ENCODE data around the gene PGAP1.

PGAP1 gene

DNA sequence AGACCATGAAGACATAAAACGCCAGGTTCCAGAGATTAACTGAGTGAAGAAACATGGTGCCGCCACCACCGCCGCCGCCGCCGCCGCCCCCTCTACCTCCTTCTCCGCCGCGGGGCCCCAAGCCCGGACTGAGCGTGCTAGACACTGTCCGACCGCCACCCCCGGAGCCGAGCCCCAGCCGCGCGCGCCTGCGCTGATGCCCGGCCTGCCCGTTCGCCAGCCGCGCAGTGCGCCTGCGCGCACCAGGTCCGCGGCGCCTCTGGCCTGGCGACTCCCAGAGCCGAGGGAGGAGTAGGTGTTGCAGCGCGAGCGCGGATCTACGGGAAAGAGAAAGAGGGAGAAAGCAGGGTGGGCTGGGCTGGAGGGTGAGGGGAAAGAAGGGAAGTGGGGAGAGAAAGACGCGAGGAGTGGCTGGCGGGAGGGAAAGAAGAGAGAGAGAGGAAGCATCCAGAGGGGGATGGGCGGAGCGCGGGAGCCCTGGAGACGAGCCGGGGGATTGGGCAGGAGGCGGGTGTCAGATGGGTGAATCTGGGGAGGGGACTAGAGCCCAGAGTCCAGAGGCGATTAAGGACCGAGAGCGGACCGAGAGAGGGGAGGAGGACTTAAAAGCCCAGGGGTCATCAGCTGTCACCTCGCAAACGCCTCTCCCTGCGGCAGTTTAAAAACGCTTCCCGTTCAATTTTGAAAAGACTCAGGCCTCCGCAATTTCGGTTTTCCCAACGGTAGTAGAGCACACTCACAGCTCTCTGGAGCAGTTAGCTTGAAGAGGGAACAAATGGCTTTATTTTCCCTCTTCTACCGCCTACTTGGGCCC is at the start of gene PGAP1:
Gene PGAP1, minus strand, starts transcription at position 146 of the 814 bp plus-strand sequence. Its CDS starts 91 bp downstream, at position 55.
- DNase-seq: peak; percentile 91 to 97

DNA sequence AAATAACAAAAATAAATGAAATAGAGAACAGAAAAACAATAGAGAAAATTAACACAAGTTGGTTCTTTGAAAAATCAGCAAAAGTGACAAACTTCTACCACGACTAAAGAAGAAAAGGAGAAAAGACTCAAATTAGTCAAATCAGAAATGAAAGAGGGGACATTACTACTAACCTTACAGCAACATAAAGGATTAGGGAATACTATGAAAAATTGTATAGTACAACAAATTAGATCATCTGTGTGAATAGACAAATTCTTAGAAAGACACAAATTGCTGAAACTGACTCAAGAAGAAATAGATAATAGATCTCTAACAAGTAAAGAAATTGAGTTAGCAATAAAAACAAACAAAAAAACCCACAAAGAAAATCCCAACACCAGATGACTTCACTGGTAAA is 48.5 kb upstream of the PGAP1 start:
- DNase-seq: no peak

DNA sequence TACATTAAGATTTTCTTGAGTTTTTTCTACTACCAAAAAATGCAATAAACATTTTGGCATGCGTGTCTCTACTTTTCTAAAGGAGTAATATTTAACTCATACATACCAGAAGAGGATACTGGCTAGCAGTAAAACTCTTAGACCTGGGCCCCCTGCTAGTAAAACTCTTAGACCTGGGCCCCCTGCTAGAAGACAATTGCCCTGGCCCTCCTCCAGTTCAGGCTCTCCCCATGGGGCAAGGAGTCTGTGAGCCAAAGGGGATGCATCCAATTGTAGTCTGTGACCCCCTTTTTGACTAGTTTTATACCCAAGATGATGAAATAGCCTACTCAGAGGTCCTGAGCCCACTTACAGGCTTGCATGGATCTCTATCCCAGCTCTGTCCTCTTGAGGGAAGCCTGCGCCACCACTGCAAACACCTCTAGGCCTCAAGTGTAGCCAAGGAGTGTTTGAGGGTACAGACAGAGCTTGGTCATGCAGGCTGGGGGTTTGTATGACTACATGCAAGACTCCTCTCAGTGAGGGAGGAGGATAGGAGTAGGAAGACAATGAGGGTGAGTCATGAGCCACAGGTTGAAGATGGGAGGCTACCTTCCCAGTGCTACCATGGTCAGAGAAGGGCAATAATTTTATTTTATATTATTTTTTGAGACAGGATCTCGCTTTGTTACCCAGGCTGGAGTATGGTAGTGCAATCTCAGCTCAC is 45.2 kb upstream of the PGAP1 start:
- no peak for DNase-seq

DNA sequence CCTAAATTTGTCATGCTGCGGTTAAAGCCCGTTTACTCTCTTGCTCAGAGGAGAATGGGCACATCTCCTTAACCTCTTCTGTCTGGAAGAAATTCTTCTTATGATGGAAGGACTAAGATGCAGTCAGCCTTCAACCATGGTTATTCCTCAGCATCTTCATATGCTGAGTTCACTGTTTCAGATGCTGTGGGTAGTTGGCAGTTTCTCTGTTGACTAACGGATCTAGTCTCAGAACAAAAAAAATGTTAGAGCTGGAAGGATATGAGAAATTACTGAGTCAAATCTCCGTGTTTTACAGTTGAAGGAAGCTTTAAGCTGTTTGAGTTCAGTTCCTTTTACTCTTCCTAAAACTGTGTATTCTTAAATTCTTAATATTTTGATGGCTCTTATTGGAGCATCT is 43.6 kb upstream of the PGAP1 start:
- DNase-seq: no peak

GRCh38 chr2:196968516-196968915 is 42.0 kb upstream of the PGAP1 start:
- DNase-seq: no peak

DNA sequence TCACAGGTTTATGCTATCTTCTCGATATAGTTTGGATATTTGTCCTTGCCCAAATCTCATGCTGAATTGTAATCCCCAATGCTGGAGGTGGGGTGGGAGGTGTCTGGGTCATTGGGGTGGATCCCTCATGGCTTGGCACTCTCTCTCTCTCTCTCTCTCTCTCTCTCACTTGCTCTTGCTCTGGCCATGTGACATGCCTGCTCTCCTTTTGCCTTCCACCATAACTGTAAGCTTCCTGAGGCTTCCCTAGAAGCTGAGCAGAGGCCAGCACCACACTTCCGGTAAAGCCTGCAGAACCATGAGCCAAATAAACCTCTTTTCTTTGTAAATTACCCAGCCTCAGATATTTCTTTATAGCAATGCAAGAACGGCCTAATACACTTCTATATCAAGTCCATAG is 41.3 kb upstream of the PGAP1 start:
- DNase-seq: no peak

DNA sequence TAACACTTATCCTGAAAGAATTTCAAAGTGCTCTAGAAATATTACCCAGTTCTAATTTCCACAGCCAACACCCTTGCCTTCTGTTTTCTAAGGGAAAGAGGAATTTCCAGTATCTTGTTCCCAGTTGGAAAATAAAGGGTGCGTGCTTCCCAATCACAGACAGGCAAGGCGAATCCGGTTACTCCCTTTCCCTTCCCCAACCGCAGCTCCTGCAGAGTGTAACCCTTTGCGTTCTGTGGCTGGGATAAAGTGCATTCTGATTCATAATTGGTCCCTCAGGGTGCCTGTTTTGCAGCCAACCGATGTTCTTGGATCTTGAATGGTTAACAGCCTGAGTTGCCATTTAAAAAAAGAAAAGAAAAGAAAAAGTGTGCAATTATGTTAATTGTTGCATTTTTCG is 40.6 kb upstream of the PGAP1 start:
- DNase-seq: peak; percentile 15 to 32

DNA sequence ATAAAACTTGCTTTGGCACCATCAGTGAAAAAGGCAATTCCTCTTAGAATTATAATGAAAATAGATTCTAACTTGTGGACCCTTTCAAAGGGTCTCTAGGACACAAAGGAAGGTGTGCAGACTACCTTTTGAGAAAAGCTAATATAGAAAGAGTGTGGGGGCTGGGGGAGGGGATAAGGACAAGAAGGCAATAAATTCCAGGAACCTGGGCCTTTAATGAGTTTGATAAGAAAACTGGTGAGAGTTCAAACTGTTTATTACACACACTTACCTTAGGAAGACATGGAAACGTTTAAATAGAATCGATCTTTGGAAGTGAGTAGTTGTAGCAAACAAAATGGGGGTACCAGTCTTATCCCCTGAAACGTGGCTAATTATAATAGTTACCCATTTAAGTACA is 39.6 kb upstream of the PGAP1 start:
- no peak for DNase-seq

DNA sequence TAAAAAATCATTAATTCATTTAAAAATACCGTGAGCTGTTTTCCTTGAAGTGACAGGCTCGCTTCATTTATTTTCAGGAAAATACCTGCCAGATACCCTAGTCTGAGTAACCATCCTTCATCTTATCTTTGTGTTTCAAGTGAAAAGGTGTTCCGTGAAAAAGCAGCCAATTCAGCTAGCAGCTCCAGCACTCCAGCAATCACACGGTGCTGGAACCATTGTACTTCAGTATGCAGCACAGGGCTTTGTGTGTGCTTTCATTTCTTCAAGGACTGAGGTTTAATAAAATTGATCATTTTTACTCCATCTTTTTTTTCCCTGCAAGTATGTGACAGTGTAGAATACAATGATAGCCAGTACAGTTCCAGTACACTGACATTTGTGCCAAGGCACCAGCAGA is 39.1 kb upstream of the PGAP1 start:
- no peak for DNase-seq

DNA sequence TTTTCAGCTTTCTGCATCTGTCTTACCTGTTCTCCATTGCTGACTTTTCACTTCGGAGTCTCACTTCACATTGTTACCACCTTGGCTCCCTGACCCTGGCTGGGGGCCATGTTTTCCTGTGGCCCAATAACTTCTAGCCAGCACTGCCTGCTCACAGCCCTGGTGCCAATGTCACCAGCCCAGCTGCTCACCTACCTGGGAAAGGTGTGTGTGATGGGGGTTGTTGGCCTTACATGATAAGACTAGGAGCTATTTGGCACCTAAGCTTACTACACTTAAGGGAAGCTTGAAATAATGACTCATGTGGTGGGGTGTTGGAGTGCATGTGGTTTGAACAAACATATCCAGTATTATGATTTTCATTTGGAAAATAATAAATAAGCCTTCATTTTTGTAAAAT is 37.5 kb upstream of the PGAP1 start:
- no peak for DNase-seq

GRCh38 chr2:196963043-196963442 is 36.5 kb upstream of the PGAP1 start:
- no peak for DNase-seq

DNA sequence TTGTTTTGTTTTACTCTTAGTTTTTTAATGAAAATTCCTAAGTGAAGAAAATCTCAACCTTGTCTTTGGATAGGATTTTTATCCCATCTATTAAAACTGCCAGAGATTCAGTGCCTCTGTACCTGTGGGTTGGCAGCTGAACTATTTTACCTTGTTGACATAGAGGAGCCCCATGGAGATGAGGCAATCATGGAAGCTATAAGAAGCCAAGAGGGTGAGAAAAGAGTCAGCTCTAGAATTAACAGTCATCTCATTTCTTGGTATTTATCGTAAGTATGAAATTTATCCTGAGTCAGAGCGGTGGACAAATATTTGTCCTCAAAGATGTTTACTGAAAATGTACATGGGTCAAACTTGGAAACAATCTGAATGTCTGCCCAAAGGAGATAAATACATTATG is 35.8 kb upstream of the PGAP1 start:
- DNase-seq: no peak

DNA sequence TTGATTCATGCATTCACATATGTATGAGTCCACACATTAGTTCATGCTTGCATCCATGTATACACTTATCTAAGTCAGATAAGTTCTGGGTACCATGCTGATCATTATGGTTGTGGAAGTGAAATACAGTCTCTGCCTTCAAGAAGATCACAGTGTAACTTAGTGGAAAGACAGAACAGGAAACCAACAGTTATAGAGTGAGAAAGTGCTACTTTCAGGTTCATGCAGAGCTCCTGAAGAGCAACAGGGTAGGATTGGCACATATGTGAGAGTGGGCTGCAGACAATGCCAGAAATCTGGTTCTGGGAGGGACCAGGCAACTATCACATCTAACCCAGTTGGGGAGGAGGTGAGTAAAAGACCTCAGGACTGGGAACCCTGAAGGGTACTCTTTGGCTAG is 35.4 kb upstream of the PGAP1 start:
- no peak for DNase-seq

DNA sequence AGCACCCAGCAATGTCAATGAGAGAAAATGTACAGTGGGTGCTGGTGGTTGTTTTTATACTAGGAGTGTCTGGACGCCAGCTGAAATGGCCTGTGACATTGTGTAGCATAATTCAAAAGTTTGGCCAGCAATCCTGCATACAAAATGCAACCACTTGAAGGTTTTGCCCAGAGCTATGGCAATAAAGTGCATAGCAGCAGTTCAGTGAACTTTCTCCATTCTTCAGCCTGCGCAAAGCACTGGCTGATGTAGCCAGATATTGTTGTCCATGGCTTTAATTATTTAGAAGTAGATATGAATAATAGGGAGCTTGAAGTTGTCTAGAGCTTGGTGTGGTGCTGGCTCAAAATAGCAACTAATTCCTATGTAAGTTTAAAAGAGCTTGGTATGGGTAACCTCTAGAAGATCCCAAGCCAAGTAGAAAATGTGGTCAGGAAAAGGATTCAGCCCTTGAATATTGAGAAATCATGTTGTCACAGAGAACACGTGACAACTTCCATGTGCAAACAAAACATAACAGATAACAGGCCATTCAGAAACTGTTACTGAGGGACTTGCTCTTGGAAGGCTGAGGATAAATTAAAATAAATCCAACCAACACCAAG is 33.3 kb upstream of the PGAP1 start:
- DNase-seq: no peak

DNA sequence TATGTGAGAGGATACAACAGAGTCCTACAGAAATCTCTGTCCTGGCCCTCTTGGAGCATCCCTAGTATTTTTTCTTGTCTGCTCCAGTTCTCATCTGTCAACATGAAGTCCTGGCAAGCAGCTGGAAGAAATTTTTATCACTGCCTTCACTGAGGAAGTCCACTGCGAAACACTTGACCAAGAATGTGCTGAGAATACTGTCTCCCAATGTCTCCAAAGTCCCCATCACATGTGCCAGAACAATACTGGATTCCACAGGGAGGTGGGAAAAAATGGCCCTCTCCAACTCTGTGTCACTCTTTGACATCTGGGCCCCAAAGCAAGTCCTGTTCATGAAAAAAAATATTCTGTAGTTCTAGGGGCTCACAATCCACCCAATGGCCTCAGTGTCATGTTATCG is 32.8 kb upstream of the PGAP1 start:
- no peak for DNase-seq

DNA sequence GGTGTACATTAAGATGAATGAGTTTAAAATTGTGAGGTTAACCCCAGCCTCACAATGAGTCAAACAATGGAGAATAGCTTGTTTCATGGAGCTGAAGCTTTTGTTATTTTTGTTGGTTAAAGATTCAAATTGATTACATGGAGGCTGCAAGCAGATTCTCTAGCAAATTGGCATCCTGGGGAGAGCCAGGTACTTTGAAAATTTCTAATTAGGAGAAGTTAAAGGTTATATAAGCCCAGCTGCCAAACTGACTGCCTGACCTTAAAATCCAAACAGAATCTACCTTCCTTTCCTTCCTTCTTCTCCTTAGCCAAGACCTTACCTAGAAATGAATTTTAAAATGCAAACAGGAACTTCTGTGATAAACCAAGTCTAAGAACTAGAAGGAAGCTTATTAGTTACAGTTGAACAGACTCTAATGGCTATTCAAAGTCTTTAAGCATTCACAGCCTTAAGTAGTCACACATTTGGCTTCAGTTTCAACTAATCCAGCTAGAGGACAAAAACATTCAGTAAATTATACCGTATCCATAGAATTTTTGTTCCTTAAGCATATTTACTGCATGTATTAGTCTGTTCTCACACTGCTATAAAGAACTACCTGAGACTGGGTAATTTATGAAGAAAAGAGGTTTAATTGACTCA is 31.5 kb upstream of the PGAP1 start:
- no peak for DNase-seq

DNA sequence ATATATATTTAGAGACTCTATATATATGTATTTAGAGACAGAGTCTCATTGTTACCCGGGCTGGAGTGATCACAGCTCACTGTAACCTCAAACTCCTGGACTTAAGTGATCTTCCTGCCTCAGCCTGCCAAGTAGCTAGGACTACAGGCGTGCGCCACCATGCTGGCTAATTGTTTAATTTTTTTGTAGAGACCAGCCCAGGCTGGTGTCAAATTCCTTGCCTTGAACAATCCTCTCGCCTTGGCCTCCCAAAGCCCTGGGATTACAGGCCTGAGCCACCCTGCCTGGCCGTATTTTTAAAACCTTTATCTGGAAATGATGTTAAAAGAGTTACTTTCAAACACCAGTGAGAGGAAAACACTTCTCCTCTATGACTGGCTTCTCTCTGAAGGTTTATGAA is 30.9 kb upstream of the PGAP1 start:
- no peak for DNase-seq

DNA sequence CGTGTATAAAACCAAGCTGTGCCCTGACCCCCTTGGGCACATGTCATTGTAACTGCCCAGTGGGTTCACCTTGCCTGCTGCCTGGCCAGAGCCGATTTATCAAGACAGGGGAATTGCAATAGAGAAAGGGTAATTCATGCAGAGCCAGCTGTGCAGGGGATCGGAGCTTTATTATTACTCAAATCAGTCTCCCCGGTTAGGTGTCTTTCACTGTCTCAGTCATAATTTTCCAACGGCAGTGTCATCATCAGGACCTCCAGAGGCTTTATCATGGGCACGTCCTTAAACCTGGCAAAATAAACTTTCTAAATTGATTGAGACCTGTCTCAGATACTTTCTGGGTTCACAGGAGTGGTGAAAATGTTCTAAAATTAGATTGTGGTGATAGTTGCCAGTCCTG is 29.6 kb upstream of the PGAP1 start:
- DNase-seq: no peak

GRCh38 chr2:196955036-196955435 is 28.5 kb upstream of the PGAP1 start:
- DNase-seq: peak in 1 of 2 experiments; percentile 32

- peak; percentile 91 to 98 for DNase-seq
These were observed 27.5 kb upstream of the PGAP1 start for GRCh38 chr2:196954001-196954400.

DNA sequence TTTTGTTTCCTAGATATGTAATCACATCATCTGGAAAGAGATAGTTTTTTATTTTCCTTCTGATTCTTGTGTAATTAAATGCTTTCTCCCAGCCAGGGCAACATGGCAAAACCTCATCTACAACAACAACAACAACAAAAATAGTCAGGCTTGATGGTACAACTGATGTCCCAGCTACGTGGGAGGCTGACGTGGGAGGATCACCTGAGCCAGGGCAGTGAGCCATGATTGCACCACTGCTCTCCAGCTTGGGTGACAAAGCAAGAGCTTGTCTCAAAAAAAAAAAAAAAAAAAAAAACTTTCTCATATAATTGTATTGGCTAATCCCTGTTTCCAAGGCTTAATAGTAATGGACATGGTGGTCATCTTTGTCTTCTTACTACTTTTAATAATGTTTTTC is 26.4 kb upstream of the PGAP1 start:
- DNase-seq: no peak

GRCh38 chr2:196951973-196952372 is 25.5 kb upstream of the PGAP1 start:
- DNase-seq: no peak

GRCh38 chr2:196949116-196949515 is 22.6 kb upstream of the PGAP1 start:
- no peak for DNase-seq

- no peak for DNase-seq
These were observed 18.1 kb upstream of the PGAP1 start for GRCh38 chr2:196944570-196944969.
